IPS-18c (cell line): ENCODE data around the gene ANKMY1.
A peak's percentile ranks its signal among the peaks of the same experiment; 100 is the strongest.

Experiments used
- H3K4me3 ChIP-seq: 2 replicates; pipeline ENCODE4 v1.7.0; 2013; ENCODE audit warnings: low read depth, mild to moderate bottlenecking, low read length, moderate library complexity; ENCODE audit not compliant: insufficient read depth
- H3K9me3 ChIP-seq: one replicate; pipeline ENCODE4 v1.6.1; 2013; ENCODE audit warnings: mild to moderate bottlenecking, low read length, moderate library complexity; ENCODE audit not compliant: control insufficient read depth, insufficient read depth

Gene ANKMY1

DNA sequence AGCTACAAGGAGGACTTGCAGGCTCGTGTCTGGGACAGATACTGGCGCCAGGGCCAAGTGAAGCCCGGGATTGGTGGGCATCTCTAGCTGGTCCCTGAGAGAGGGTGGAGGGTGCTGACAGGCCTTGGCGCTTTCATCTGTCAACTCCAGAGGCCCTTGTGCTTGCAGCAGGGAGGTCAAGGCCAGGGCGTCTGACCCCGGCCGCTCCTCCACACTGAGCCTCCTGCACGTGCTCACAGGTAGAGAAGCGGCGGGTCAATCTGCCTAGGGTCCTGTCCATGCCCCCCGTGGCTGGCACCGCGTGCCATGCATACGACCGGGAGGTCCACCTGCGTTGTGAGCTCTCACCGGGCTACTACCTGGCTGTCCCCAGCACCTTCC lies 38.3 kb upstream of the ANKMY1 start:
- H3K4me3 ChIP-seq, result no peak overlapping the region
- H3K9me3 ChIP-seq, result peaks cover 2% of the 10 kb centered on the region

DNA sequence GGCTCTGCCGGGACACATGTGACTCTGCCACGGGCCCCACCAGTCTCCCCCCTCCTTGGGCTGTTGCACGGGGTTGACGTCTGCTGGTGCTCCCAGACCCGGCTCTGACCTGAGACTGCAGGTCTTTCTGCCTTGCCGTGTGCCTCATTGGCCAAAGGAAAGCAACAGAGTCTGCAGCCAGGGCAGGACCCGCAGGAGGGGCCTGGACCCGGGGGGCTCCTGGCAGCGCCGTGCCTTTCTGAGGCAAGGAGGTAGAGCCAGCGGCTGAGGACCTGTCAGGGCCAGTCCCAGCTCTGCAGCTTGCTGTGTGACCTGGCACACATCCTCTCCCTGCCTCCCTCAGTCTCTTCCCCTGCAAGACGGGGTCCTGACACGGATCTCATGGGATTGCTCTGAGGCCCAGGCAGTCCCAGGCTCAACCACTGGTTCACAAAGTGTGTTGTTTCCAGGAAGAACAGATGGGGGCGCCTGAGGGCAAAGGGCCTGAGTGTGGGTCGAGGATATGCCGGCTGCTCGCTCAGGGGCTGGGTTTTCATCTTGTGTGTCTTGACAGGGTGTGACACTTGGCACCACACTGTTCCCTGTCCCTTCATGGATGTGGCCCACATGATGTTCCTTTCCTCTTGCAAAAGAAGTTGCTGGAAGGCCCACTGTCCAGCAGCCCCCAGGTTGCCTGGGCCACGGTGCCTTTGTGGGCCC lies 37.7 kb upstream of the ANKMY1 start:
- Histone ChIP-seq H3K4me3 (no peak overlapping the region), H3K9me3 (peaks cover 2% of the 10 kb centered on the region)

DNA sequence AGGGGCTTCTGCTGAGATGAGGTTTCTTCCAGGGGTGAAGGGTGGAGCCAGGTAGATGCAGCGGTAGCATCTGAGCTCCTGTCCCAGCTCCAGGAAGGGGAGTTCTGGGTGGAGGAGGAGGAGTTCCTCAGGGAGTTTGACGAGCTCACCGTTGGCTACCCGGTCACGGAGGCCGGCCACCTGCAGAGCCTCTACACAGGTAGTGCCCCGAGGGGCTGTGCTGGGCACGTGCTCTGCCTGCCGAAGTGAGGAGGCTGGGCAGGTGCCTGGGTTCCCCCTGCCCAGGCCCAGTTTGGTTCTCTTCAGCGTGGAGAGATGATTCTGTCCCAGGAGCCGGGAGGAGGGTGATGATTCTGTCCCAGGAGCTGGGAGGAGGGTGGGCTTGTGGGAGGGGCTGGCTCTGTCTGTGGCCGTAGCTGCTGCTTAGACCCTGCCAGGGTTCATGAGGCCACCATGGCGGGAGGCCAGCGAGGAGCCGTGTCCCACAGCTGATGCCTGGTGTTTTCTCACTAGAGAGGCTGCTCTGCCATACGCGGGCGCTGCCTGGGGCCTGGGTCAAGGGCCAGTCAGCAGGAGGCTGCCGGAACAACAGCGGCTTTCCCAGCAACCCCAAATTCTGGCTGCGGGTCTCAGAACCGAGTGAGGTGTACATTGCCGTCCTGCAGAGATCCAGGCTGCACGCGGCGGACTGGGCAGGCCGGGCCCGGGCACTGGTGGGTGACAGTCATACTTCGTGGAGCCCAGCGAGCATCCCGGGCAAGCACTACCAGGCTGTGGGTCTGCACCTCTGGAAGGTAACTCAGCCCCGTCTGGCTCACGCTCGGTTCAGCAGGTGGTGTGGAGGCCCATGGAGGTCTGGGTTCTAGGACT lies 37.0 kb upstream of the ANKMY1 start:
- Histone ChIP-seq H3K4me3 (no peak overlapping the region), H3K9me3 (peaks cover 2% of the 10 kb centered on the region)

DNA sequence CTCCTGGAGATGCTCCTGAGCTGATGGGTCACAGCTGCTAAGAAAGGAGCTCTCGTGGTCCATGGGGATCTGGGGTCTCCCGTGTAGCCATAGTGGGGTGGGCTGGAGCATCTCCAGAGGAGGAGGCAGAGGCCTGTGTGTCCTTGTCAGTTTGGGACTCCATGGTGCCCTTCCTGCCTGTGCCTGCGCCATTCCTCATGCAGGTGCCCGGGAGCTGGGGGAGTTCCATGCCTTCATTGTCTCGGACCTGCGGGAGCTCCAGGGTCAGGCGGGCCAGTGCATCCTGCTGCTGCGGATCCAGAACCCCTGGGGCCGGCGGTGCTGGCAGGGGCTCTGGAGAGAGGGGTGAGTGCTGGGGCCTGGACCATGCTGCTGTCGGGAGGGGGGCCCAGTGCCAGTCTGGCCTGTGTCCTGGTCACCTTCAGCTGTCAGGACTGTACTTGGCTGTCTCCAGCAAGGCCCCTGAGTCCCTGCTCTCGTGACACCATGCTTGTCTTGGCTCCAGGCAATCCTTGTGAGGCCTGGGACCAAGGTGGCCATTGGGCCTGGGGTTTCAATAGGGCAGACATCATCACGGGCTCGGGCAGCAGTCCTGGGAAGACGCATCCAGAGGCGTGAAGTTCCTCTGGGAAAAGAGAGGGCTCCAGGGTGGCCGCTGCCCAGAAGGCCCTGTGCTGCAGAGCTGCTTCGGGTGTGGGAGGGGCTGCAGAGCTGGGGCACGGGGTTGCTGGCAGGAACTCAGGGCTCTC lies 36.1 kb upstream of the ANKMY1 start:
- no peak overlapping the region for H3K4me3 ChIP-seq
- peaks cover 2% of the 10 kb centered on the region for H3K9me3 ChIP-seq

DNA sequence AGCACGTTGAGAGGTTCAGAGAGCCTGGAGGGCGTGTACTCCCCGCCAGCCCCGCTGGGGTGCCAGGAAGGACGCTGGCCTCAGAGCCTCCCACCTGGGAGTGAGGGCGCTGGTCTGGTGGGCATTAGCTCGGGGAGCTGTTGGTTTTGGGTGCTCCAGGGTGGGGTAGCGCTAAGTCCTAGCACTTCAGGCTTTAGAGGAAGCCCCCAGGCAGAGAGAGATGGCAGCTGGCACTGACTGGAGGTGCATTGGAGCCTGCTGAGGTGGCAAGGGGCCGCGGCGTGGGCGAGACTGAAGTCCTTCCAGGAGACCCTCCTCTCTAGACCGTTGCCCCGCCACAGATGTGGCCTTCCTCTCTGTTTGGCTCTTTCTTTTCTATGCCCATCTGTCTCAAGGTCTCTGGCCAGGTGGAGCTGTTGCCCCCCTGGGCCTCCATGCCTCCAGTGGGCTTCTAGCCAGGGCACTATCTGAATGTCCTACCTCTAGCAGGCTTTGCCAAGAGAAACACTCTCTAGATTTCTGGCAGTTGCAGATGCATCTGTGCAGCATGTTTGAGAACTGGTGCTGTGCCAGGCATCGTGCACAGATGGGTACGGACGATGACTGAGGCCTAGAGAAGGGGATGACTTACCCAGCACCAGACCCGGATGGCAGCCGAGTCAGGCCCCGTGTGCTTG lies 35.4 kb upstream of the ANKMY1 start:
- H3K9me3 ChIP-seq, result peaks cover 2% of the 10 kb centered on the region
- no peak overlapping the region for H3K4me3 ChIP-seq

DNA sequence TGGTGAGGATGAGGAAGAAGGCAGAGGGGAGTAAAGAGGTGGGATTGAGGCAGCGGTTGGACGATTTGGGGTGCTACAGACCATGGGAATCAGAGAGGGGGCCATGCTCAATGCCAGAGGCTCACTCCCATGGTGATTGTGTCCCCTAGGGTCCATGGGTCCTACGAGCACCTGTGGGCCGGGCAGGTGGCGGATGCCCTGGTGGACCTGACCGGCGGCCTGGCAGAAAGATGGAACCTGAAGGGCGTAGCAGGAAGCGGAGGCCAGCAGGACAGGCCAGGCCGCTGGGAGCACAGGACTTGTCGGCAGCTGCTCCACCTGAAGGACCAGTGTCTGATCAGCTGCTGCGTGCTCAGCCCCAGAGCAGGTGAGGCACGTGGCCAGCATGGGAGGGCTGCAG lies 34.0 kb upstream of the ANKMY1 start:
- no peak overlapping the region for H3K4me3 ChIP-seq
- H3K9me3 ChIP-seq, result peaks cover 2% of the 10 kb centered on the region

- peaks cover 2% of the 10 kb centered on the region for H3K9me3 ChIP-seq
- no peak overlapping the region for H3K4me3 ChIP-seq
These were observed 33.4 kb upstream of the ANKMY1 start for GRCh38 chr2:240591226-240591625.

DNA sequence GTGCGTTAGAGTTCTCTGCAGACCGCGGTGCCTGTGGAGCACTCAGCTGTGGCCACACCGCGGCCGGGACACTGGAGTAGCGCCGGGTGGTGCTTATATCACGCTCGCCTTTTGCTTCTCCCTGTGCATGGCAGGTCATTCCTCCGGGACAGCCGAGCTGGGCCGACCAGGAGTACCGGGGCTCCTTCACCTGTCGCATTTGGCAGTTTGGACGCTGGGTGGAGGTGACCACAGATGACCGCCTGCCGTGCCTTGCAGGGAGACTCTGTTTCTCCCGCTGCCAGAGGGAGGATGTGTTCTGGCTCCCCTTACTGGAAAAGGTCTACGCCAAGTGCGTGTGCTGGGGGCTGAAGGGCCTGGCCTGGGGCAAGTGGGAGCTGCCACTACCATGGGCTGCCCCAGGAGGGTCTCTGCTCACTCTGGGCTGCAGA lies 32.9 kb upstream of the ANKMY1 start:
- no peak overlapping the region for H3K4me3 ChIP-seq
- H3K9me3 ChIP-seq, result peaks cover 2% of the 10 kb centered on the region

DNA sequence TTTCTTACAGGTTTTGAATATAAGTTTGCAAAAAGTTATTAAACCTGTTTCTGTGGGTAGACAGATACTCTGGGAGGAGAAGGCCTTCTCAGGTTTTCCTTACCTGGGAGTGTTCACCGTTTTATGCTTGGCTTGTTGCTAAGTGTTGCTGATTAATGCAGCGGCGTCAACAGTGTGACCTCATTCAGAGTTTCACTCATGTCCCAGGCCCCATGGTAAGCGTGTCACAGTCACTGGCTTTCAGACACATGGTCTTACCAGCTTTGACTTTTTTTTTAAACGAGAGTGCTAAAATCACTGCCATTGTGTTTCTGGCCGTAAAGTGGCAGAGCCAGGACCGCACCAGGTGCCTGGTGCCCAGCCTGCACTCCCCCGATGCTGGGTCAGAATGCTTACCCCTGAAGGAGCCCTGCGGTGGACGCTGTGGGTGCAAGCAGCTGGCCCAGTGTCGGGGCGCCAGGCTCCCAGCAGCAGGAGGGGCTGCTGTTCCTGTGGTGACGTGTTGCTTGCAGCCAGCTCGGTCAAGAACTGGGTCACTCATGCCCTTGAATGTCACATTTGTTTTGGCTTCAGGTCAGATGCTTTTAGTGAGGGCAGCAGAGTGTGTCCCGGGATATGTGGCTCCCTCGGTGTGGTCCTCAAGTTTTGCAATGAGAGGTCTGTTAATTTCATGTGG lies 32.2 kb upstream of the ANKMY1 start:
- H3K9me3 ChIP-seq, result peaks cover 2% of the 10 kb centered on the region
- no peak overlapping the region for H3K4me3 ChIP-seq

GRCh38 chr2:240589375-240589774 lies 31.6 kb upstream of the ANKMY1 start:
- Histone ChIP-seq H3K9me3 (peaks cover 2% of the 10 kb centered on the region), H3K4me3 (no peak overlapping the region)

DNA sequence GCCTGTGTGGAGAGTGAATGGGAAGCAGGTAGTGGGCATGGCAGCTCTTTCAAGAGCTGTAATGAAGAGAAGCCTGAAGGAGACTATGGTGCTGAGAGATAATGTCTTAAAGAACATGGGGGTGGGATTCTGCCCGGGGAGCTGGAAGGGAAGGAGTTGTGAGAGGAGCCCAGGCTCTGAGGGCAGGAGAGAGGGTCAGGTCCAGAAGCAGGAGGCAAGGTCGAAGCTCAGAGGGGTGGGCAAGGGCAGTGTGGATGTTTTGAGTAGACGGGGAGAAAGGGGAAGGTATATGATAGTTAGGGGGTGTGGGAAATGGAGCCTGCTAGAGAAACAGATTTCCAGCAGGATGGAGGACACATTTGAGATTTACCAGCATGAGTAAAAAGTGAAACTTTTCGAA lies 30.9 kb upstream of the ANKMY1 start:
- Histone ChIP-seq H3K9me3 (peaks cover 2% of the 10 kb centered on the region), H3K4me3 (no peak overlapping the region)

- H3K4me3 ChIP-seq, result peak overlapping the region; percentile 100; the same call in 1 of the 2 replicates
These were observed 30.3 kb upstream of the ANKMY1 start for GRCh38 chr2:240588006-240588655.

DNA sequence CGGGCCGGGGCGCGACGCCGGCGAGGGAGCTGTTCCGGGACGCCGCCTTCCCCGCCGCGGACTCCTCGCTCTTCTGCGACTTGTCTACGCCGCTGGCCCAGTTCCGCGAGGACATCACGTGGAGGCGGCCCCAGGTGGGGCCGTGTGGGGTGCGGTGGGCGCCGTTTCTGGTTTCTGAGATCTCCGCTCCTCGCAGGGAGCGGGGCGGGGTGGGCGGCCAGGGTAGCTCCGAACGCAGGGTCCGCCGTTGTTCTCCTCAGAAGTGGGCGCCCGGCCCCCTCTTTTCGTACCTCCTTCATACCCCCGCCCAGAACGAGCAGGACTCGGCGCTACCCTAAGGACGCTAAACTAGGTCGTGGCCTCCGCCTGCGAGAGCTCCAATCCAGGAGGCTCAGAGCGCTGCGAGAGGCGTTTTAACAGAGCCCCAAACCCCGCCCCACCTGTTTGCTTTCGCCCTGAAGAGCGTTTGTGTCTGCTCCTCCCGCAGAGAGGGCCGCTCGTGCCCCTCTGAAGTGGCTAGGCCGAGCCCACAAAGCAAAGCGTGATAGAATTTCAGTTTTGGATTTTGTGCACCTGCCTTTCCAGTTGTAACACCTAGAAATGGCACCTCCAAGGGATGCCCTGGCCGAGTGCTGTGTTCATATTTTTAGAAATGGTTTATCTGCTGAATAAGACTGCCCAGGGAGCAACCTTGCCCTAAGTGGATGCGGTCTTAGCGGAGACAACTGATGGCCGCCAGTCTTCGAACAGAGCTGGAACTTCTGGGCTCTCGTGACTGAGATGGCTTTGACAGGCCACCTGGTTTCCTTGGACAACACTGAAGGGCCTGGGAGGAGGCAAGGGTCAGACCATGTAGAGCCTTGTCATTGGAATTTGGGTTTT lies 29.4 kb upstream of the ANKMY1 start:
- Histone ChIP-seq H3K9me3 (no peaks in the 10 kb centered on the region), H3K4me3 (peak overlapping the region; percentile 100)

More at GRCh38 chr2:240588006-240588655, 30.3 kb upstream of the ANKMY1 start:
- H3K9me3 ChIP-seq, result peaks cover 2% of the 10 kb centered on the region

DNA sequence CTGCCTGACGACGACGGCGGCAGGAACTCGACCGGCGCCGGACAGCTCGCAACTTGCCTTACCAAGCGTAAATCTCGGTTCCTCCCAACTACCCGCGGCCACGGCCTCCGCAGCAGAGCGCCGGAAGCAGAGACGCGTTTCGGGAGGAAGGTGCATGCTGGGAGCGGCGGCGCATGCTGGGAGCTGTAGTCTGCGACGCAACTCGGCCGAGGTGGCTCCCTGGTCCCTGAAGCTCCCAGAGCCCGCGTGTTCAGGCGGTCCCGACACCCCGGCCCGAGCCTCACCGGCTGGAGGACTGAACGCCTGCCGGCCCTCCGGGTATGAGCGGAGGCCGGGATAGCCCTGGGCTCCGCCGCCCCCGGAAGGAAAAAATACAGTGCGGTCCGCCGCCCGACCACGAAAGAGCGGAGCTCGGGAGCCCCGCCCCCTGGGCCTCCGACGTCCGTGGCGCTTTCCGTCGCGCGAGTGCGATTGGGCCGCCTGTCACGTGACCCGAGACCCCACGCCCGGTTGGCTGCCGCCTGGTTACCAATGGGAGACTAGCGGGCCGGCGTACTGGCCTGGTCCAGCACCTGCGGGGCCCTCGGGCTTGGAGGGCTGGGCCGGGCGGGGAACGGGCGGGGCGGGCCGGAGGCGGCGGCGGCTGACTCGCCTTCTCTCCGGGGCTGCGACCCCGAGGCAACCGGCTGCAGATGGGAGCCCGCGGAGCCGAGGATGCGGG lies 28.6 kb upstream of the ANKMY1 start, which contains the start of gene CAPN10:
Gene CAPN10 (plus strand): TSS at position 537 of the 721 bp plus-strand sequence. CDS start 178 bp downstream, at position 715.
- Histone ChIP-seq H3K9me3 (no peaks in the 10 kb centered on the region), H3K4me3 (peak within 1 kb of the TSS; percentile 100)
